H4 (cell line): ENCODE measurements around the gene EARS2. TPM values are rescaled to one million over a fixed set of nuclear protein-coding genes. Genes with fewer than 3 reads are reported as not detected.
"Not testable (repeated sequence)": the region's sequence is repeated elsewhere in the genome, so short reads cannot be mapped to it uniquely, and the experiment has no call there.

Experiments used
- DNase-seq: peaks from one replicate; pipeline ENCODE4 v3.0.0-alpha.2; 2015; ENCODE audit warnings: low spot score
- total RNA-seq: library from RNA; depleted of rRNA; stranded (reverse); fragments of >200 nt; shearing (Covaris generic); gene quantifications from 2 replicates; pipeline ENCODE4 v1.2.3, GENCODE V29; 2014; rRNA removed

The EARS2 gene
- total RNA-seq, result 22.1 and 28.0 TPM in 2 replicates

GRCh38 chr16:23556881-23557778, at the start of gene EARS2, which contains the start of gene UBFD1:
TSS of gene EARS2 (minus strand) at chr16:23557350. CDS start at chr16:23557343, 7 bp downstream.
TSS of gene UBFD1 (plus strand) at chr16:23557727. CDS start at chr16:23557743, 16 bp downstream.
- DNase-seq, result peak; percentile 96

DNA sequence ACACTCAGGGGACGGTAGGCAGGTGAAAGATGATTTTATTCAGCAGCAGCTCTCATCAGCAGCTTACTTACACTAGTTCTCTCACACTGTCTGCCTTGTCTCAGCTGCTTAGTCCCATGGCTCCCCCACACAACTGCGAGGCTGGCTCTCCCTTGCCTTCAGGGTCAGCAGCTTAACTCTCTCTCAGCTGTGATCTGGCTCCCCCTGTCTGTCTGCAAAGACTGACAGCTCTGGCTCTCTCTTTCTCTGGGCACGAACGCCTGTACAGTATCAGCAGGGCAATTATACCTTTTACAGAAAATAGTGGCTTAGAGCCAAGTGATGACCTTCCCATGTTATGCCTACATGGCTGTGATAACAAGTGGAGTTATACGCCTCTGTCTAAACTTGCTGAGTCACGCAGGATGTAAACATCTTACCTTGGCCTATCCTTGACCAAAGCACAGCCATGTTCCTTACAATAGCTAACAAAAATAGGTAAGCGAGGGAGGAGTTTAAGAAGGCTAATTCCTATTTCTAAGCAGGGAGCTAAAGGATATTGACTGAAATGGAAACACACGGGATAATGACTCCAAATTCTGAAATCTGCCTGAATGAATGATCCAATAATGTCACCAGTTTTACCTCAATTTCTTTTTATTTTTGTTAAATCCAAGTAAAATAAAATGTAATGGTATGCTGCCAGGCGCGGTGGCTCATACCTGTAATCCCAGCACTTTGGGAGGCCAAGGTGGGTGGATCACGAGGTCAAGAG, 40.0 kb upstream of the EARS2 start:
- DNase-seq, result peak; percentile 11

DNA sequence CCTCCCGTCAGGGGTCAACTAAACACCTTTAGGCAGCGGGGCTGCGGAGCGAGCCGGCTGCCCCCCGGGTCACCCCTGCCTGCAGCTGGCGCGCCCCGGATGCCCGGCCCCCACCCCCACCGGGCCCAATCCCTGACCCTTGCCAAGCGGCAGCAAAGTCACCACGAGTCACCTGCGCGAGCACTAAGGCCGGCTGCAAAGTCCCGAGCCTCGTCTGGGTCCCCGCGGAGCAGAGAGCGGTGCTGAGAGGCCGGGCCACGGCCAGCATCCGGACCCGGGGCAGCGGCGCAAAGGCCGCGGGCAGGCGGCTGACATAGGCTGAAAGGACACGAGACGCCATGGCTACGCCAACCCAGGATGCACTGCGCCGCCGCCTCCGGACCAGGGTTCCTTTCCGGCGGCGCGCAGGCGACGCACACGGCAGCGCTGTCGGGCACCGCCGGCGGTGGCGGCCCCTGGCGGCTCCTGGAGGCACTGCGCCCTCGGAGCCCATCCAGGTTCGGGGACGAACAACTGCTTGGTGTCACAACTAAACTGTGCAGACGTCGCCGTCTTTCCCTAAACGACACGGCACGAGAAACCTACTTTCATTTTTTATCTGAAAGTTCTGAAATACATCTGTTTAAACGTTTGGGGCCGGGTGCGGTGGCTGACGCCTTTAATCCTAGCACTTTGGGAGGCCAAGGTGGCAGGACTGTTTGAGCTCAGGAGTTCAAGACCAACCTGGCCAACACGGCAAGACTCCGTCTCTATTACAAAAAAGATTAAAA, 39.0 kb upstream of the EARS2 start, which contains the start of gene NDUFAB1:
Gene NDUFAB1 (minus strand): TSS at position 366 of the 770 bp plus-strand sequence. CDS start 26 bp downstream, at position 340.
- DNase-seq, result peak; percentile 76

- DNase-seq, result no peak
These were observed 38.2 kb upstream of the EARS2 start for GRCh38 chr16:23595246-23595950.

DNA sequence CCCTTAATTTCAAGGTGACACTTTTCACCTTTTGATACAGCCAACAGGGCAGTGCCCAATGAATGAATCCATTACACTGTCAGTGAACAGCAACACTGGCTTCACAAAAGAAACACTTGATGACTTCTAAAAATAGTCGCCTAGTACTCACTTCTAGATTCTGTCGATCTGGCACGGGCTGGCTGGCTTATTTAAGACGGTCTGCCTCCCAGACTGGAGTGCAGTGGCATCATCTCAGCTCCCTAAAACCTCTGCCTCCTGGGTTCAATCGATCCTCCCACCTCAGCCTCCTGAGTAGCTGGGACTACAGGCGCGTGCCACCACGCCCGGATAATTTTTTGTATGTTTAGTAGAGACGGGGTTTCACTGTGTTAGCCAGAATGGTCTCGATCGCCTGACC, 37.0 kb upstream of the EARS2 start:
- no peak for DNase-seq

- DNase-seq, result no peak
These were observed 33.0 kb upstream of the EARS2 start for GRCh38 chr16:23590181-23590580.

GRCh38 chr16:23587726-23588125, 30.6 kb upstream of the EARS2 start:
- DNase-seq, result no peak

- no peak for DNase-seq
These were observed 27.3 kb upstream of the EARS2 start for GRCh38 chr16:23584186-23585076.

GRCh38 chr16:23583271-23583670, 26.1 kb upstream of the EARS2 start:
- not testable (repeated sequence) for DNase-seq

DNA sequence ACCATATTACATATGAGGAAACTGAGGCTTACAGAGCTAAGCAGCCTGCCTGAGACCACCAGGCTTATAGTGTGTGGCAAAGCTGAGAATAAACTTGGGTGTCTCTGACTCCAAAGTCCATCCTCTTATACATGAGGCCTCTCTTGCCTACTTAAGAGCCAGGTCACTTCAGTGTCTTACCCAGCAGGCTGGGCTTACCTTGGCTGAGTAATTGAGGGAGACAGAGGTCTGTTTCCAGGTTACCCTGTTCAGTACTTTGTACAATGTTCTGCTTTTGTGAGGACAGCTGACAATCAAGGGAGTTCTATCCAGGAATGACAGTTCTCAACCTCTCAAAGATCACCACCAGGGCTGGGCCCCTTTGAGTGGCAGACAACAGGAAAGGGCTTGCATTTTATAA, 24.6 kb upstream of the EARS2 start:
- DNase-seq, result no peak

DNA sequence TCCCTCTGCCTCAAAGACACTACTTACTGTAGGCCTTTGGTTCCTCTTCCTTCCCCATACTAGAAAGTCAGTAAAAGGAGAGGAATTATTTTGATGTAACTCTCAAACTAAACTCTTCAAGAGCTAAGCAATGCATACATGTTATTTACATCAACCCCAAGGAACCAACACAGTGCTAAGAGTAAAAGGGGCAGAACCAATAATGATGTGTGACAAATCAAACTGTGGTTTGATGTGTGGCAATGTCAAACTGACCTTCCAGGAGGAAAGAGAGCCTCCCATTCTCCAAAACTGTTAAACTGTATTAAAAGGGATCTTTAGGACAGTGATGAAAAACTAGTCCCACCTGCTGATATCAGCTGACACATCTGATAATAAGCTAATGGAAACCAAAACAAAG, 23.2 kb upstream of the EARS2 start:
- no peak for DNase-seq

- no peak for DNase-seq
These were observed 22.2 kb upstream of the EARS2 start for GRCh38 chr16:23579371-23579770.

DNA sequence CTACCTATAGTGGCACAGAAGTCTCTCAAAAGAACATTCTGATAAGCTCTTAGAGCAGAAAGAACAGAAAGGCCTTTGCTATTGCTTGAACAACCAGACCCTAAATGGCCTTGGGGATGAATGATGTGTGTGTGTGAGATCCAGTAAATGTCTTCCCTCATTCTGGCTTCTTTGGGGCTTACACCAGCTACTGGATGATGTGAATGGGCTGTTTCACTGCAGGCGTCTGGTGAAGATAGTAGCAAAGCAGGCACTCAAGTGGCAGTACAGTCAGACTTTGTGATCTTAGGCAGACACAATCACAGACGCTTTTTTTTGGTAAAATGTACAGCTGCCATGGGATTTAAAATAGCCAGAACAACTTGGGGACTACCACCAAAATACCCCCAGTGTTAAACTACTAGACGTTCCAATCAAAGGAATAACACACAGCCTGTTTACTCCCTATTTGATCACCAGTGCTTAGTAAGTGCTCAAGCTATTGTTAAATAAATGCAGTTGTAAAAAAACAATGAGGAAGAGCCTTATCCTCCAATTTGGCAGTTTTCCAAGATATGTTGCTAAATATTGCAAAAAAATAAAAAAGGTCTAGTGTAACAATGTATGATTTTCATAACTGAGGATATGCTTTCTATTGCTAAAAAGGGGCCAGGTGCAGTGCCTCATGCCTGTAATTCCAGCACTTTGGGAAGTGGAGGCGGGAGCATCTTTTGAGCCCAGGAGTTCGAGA, 21.1 kb upstream of the EARS2 start:
- DNase-seq, result no peak

DNA sequence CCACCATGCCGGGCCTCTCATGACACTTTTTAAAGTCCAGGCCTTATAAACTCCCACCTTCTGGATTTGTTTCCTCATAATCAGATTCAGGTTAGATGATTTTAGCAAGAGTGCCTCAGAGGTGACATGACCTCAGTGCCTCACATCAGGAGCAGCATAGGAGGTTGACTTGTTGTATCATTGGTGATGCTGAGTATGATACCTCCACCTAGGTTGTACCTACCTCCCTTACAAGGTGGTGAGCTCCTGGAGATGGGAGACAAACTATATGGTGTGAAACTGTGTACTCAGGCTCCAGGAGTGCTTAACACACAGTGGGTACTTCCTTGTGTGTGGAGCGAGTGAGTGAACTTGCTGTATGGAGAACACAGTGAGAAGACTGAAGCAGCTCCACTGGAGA, 20.3 kb upstream of the EARS2 start:
- no peak for DNase-seq

DNA sequence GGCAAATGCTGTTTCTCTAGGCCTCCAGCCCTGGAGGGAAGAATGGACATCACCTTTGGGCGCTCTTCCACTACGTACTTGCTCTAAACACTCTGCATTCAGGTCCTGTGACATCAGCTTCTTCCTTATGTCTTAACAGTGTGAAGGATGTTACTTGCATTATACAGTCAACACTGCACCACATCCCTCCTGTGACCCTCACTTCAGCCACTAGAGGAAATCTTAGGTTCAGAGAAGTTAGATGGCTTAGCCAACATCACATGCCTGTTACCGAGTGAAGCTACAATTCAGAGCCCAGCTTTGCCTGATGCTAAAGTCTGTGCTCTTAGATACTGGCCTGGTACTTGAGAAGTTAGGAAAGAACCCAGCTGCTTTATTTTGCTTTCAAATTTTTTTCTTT, 18.7 kb upstream of the EARS2 start:
- no peak for DNase-seq

GRCh38 chr16:23573817-23574216, 16.7 kb upstream of the EARS2 start:
- no peak for DNase-seq

DNA sequence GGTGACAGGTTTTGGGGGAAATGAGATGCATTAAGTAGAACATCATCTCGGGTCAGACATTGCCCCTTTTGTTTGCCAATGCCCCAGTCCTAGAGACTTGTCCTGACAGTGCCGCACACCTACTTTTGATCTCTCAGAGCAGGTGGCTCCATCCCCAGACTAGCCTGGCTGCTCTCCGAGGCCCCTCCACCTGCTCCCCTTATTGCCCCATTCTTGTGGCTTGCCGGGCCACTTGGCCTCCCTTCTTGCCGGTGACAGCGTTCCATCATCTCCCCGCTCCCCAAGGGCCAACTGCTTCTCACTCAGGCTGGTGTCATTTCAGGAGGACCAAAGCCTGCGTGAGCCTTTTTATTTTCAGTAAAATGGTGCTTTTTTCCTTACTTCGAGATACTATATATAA, 15.2 kb upstream of the EARS2 start:
- no peak for DNase-seq

GRCh38 chr16:23571895-23572294, 14.7 kb upstream of the EARS2 start:
- no peak for DNase-seq

DNA sequence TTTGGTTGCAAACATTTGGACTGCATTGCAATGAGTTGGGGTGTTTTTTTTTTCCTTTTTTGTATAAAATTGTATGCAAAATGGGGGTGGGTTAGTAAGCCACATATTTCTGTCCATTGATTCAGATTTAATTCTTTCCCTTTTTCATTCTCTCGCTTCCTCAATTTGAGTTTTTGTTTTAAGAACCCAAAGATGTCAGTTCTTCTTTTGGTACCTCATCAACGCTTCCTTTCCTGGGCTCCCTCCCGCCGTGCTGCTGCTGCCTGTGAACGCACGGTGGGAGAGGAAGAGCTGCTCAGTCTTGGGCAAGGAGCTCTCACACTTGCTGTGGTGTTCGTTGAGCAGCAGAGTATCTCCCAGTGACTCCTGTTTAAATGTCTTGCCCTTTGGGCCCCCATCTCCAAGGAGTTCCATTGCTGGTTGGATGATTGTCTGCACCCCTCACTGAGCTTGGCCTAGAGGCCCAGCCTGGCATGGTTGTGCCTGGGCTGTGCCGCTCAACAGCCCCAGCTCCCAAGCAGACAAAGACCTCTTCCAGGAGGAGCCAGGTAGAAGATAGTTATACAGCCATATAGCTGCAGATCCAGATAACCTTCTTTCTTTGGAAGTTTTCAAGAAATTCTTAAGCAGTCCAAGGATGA, 14.0 kb upstream of the EARS2 start:
- no peak for DNase-seq
